HEK293T (cell line): Measurements from ENCODE around the gene CNKSR3.

Experiments
- CTCF ChIA-PET: fragments of 350-600 bp; formaldehyde crosslinking; extraction: SDS; loops from one replicate; lab custom pipeline; 2021; ENCODE audit warnings: antibody characterized with exemption, inconsistent platforms; lab: Yijun Ruan, JAX
- POLR2A ChIA-PET: fragments of 350-600 bp; formaldehyde crosslinking; extraction: SDS; loops from one replicate; lab custom pipeline; 2020; ENCODE audit warnings: antibody characterized with exemption, inconsistent platforms; lab: Yijun Ruan, JAX
- DNase-seq: peaks from one replicate; pipeline ENCODE4 v3.0.0; 2012; ENCODE audit warnings: mixed read lengths; ENCODE audit errors: extremely low spot score
- ARNT ChIP-seq: fragments of 450-650 bp; IDR thresholded peaks from 2 replicates; pipeline ENCODE4 v1.6.1; 2017; ENCODE audit warnings: mild to moderate bottlenecking
- BHLHE40 ChIP-seq: fragments of 450-650 bp; IDR thresholded peaks from 2 replicates; pipeline ENCODE4 v1.6.1; 2016; ENCODE audit warnings: mild to moderate bottlenecking, moderate library complexity, borderline replicate concordance
- CTBP1 ChIP-seq: fragments of 450-650 bp; IDR thresholded peaks from 2 replicates; pipeline ENCODE4 v1.6.1; 2016; ENCODE audit warnings: borderline replicate concordance
- ELF4 ChIP-seq: fragments of 450-650 bp; IDR thresholded peaks from 2 replicates; pipeline ENCODE4 v1.6.1; 2017; ENCODE audit warnings: antibody characterized with exemption
- FOXA1 ChIP-seq: fragments of 450-650 bp; IDR thresholded peaks from 2 replicates; pipeline ENCODE4 v1.6.1; 2016; ENCODE audit warnings: mild to moderate bottlenecking
- FOXK2 ChIP-seq: fragments of 450-650 bp; IDR thresholded peaks from 2 replicates; pipeline ENCODE4 v1.6.1; 2016; ENCODE audit warnings: mild to moderate bottlenecking
- FOXM1 ChIP-seq: fragments of 450-650 bp; IDR thresholded peaks from 2 replicates; pipeline ENCODE4 v1.6.1; 2017; ENCODE audit warnings: mild to moderate bottlenecking, borderline replicate concordance
- HDGF ChIP-seq: fragments of 450-650 bp; IDR thresholded peaks from 2 replicates; pipeline ENCODE4 v1.6.1; 2017; ENCODE audit warnings: antibody characterized with exemption, borderline replicate concordance
- L3MBTL2 ChIP-seq: fragments of 450-650 bp; conservative IDR thresholded peaks from 2 replicates; pipeline ENCODE4 v1.6.1; 2016; ENCODE audit warnings: mild to moderate bottlenecking
- LEF1 ChIP-seq: fragments of 450-650 bp; IDR thresholded peaks from 2 replicates; pipeline ENCODE4 v1.6.1; 2017; ENCODE audit warnings: mild to moderate bottlenecking, borderline replicate concordance
- NFRKB ChIP-seq: fragments of 450-650 bp; IDR thresholded peaks from 2 replicates; pipeline ENCODE4 v1.6.1; 2016; ENCODE audit warnings: mild to moderate bottlenecking, moderate library complexity
- PKNOX1 ChIP-seq: fragments of 450-650 bp; IDR thresholded peaks from 2 replicates; pipeline ENCODE4 v1.6.1; 2016
- SP1 ChIP-seq: fragments of 450-650 bp; IDR thresholded peaks from 2 replicates; pipeline ENCODE4 v1.6.1; 2017
- SUZ12 ChIP-seq: fragments of 450-650 bp; IDR thresholded peaks from 2 replicates; pipeline ENCODE4 v1.6.1; 2016; ENCODE audit warnings: mild to moderate bottlenecking
- TARDBP ChIP-seq: fragments of 450-650 bp; IDR thresholded peaks from 2 replicates; pipeline ENCODE4 v1.6.1; 2016
- ZNF384 ChIP-seq: fragments of 450-650 bp; IDR thresholded peaks from 2 replicates; pipeline ENCODE4 v1.6.1; 2016

The CNKSR3 gene

GRCh38 chr6:154412106-154412820 is 98.2 kb downstream of the CNKSR3 start:
- no peak for DNase-seq
- TF ChIP-seq ZNF384 (no peak), CTBP1 (no peak), NFRKB (no peak), ELF4 (no peak), HDGF (no peak), SP1 (no peak), ARNT (no peak), FOXA1 (no peak), PKNOX1 (no peak), SUZ12 (no peak), L3MBTL2 (no peak)
- POLR2A ChIA-PET: no interaction called here
- CTCF ChIA-PET: no interaction called here

GRCh38 chr6:154411076-154411475 is 99.4 kb downstream of the CNKSR3 start:
- no peak for DNase-seq
- TF ChIP-seq HDGF (no peak), SUZ12 (no peak), SP1 (no peak), TARDBP (no peak), CTBP1 (no peak)
- ChIA-PET POLR2A (no interaction called here), CTCF (no interaction called here)

GRCh38 chr6:154410619-154411072 is 99.8 kb downstream of the CNKSR3 start:
- TF ChIP-seq TARDBP (no peak), CTBP1 (no peak), SP1 (no peak), FOXK2 (no peak), NFRKB (no peak), BHLHE40 (no peak), HDGF (no peak), L3MBTL2 (no peak), ZNF384 (no peak)
- POLR2A ChIA-PET: no interaction called here
- CTCF ChIA-PET: no interaction called here
- DNase-seq: peak; percentile 59

- CTCF ChIA-PET: interaction anchor here (0.6 kb wide), 1 partner anchor 83 kb away, joined by 3 read pairs; no protein-coding TSS in a partner anchor
- no peak for TF ChIP-seq ZNF384
- TF ChIP-seq SP1: no peak
- no peak for TF ChIP-seq FOXA1
- peak; percentile 26 for DNase-seq
- POLR2A ChIA-PET: no interaction called here
These were observed 101.5 kb downstream of the CNKSR3 start for GRCh38 chr6:154408891-154409500.

GRCh38 chr6:154407440-154407839 is 103.0 kb downstream of the CNKSR3 start:
- TF ChIP-seq PKNOX1: no peak
- no peak for TF ChIP-seq ARNT
- no peak for TF ChIP-seq TARDBP
- TF ChIP-seq CTBP1: no peak
- TF ChIP-seq FOXK2: no peak
- no peak for TF ChIP-seq LEF1
- TF ChIP-seq SUZ12: no peak
- no peak for TF ChIP-seq HDGF
- TF ChIP-seq FOXM1: no peak
- TF ChIP-seq FOXA1: no peak
- no peak for TF ChIP-seq NFRKB
- TF ChIP-seq SP1: no peak
- TF ChIP-seq L3MBTL2: no peak
- TF ChIP-seq ELF4: no peak
- TF ChIP-seq ZNF384: no peak
- ChIA-PET POLR2A (no interaction called here), CTCF (no interaction called here)
- no peak for DNase-seq

GRCh38 chr6:154406869-154407268 is 103.6 kb downstream of the CNKSR3 start:
- TF ChIP-seq SUZ12 (no peak), NFRKB (no peak), PKNOX1 (no peak), ARNT (no peak), ZNF384 (no peak), L3MBTL2 (no peak), FOXK2 (no peak), HDGF (no peak), ELF4 (no peak), TARDBP (no peak), FOXA1 (no peak), SP1 (no peak), BHLHE40 (no peak), FOXM1 (no peak), LEF1 (no peak)
- ChIA-PET POLR2A (no interaction called here), CTCF (no interaction called here)
- no peak for DNase-seq
